Measurements from ENCODE around the gene GUK1. TPM values are rescaled to one million over a fixed set of nuclear protein-coding genes. Genes with fewer than 3 reads are reported as not detected.
A peak's percentile ranks its signal among the peaks of the same experiment; 100 is the strongest.

The GUK1 gene
- total and polyA plus RNA-seq, 2 of the 8 experiments (the other 6 are each of a cell fraction or from before 2014, with no cell fraction given): 68.5 to 183 TPM

DNA sequence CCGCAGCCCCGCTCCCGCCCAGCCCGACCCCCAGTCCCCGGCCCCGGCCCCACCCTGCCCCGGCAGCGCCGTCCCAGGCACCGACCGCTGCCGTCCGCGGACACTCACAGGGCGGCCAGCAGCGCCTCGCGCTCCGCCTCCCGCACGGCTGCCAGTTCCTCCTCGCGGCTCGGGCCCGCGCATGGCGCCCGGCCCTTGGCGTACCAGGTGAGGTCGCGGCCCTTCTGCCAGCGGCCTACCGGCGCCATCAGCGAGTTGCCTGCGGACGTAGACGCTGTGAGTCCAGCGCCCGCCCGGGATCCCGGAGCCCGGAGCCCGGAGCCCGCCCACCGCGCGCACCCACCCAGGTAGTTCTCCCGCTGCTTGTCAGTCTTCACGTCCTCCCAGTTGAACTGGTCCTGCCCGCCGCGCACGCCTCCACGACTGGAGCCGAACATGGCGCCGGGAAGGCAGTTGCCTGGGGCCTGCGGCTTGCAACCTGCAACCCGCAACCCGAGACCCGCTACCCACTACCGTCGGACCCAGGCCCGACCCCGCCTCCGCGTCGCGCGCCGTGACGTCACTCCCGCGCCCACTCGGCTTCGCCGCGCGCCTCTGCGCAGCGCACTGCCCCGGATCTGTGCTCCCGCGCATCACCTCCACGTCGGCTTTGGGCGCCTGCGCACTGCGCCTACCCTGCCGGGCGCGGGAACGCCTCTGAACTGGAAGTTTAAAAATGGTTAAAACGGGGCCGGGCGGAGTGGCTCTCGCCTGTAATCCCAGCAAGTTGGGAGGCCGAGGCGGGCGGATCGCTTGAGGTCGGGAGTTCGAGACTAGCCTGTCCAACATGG lies 37.1 kb upstream of the GUK1 start, which contains the start of gene C1orf35 (continued):
- TF ChIP-seq, protein P1, sequence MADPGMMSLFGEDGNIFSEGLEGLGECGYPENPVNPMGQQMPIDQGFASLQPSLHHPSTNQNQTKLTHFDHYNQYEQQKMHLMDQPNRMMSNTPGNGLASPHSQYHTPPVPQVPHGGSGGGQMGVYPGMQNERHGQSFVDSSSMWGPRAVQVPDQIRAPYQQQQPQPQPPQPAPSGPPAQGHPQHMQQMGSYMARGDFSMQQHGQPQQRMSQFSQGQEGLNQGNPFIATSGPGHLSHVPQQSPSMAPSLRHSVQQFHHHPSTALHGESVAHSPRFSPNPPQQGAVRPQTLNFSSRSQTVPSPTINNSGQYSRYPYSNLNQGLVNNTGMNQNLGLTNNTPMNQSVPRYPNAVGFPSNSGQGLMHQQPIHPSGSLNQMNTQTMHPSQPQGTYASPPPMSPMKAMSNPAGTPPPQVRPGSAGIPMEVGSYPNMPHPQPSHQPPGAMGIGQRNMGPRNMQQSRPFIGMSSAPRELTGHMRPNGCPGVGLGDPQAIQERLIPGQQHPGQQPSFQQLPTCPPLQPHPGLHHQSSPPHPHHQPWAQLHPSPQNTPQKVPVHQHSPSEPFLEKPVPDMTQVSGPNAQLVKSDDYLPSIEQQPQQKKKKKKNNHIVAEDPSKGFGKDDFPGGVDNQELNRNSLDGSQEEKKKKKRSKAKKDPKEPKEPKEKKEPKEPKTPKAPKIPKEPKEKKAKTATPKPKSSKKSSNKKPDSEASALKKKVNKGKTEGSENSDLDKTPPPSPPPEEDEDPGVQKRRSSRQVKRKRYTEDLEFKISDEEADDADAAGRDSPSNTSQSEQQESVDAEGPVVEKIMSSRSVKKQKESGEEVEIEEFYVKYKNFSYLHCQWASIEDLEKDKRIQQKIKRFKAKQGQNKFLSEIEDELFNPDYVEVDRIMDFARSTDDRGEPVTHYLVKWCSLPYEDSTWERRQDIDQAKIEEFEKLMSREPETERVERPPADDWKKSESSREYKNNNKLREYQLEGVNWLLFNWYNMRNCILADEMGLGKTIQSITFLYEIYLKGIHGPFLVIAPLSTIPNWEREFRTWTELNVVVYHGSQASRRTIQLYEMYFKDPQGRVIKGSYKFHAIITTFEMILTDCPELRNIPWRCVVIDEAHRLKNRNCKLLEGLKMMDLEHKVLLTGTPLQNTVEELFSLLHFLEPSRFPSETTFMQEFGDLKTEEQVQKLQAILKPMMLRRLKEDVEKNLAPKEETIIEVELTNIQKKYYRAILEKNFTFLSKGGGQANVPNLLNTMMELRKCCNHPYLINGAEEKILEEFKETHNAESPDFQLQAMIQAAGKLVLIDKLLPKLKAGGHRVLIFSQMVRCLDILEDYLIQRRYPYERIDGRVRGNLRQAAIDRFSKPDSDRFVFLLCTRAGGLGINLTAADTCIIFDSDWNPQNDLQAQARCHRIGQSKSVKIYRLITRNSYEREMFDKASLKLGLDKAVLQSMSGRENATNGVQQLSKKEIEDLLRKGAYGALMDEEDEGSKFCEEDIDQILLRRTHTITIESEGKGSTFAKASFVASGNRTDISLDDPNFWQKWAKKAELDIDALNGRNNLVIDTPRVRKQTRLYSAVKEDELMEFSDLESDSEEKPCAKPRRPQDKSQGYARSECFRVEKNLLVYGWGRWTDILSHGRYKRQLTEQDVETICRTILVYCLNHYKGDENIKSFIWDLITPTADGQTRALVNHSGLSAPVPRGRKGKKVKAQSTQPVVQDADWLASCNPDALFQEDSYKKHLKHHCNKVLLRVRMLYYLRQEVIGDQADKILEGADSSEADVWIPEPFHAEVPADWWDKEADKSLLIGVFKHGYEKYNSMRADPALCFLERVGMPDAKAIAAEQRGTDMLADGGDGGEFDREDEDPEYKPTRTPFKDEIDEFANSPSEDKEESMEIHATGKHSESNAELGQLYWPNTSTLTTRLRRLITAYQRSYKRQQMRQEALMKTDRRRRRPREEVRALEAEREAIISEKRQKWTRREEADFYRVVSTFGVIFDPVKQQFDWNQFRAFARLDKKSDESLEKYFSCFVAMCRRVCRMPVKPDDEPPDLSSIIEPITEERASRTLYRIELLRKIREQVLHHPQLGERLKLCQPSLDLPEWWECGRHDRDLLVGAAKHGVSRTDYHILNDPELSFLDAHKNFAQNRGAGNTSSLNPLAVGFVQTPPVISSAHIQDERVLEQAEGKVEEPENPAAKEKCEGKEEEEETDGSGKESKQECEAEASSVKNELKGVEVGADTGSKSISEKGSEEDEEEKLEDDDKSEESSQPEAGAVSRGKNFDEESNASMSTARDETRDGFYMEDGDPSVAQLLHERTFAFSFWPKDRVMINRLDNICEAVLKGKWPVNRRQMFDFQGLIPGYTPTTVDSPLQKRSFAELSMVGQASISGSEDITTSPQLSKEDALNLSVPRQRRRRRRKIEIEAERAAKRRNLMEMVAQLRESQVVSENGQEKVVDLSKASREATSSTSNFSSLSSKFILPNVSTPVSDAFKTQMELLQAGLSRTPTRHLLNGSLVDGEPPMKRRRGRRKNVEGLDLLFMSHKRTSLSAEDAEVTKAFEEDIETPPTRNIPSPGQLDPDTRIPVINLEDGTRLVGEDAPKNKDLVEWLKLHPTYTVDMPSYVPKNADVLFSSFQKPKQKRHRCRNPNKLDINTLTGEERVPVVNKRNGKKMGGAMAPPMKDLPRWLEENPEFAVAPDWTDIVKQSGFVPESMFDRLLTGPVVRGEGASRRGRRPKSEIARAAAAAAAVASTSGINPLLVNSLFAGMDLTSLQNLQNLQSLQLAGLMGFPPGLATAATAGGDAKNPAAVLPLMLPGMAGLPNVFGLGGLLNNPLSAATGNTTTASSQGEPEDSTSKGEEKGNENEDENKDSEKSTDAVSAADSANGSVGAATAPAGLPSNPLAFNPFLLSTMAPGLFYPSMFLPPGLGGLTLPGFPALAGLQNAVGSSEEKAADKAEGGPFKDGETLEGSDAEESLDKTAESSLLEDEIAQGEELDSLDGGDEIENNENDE (IDR thresholded peaks at IDR 0.05; ENCODE audit: insufficient replicate concordance, low read length): no peak
- TF ChIP-seq, protein P2, sequence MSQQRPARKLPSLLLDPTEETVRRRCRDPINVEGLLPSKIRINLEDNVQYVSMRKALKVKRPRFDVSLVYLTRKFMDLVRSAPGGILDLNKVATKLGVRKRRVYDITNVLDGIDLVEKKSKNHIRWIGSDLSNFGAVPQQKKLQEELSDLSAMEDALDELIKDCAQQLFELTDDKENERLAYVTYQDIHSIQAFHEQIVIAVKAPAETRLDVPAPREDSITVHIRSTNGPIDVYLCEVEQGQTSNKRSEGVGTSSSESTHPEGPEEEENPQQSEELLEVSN (IDR thresholded peaks at IDR 0.05): peak; percentile 93
- TF ChIP-seq RBBP5 (IDR thresholded peaks at IDR 0.05; ENCODE audit: borderline replicate concordance, low read depth, low read length): peak; percentile 90; the same call in 1 of the 2 replicates
- TF ChIP-seq YY1 (IDR thresholded peaks at IDR 0.05; ENCODE audit: low read depth, low read length): peak; percentile 64
- peak; percentile 67; the same call in 1 of the 2 replicates for TF ChIP-seq SP1 (IDR thresholded peaks at IDR 0.05; ENCODE audit: low read depth, low read length)
- TF ChIP-seq CEBPB (IDR thresholded peaks at IDR 0.05; ENCODE audit: low read depth, low read length): no peak
- TF ChIP-seq CREB1 (IDR thresholded peaks at IDR 0.05): peak; percentile 99
- TF ChIP-seq NANOG (IDR thresholded peaks at IDR 0.05; ENCODE audit: insufficient read depth, low read depth, low read length, poor library complexity, severe bottlenecking): no peak
- peak; percentile 71 for TF ChIP-seq TAF7 (optimal IDR thresholded peaks at IDR 0.05; ENCODE audit: borderline replicate concordance, low read depth, low read length)
